Measurements from ENCODE around the gene SH3BGR.

SH3BGR gene

GRCh38 chr21:39456665-39457064, 4.9 kb downstream of the SH3BGR start:
- no peak for DNase-seq (ENCODE audit: low read depth in 2 of 2)

- DNase-seq (ENCODE audit: low read depth in 2 of 2) = no peak
Observed at GRCh38 chr21:39461419-39461818, 9.6 kb downstream of the SH3BGR start.

GRCh38 chr21:39463308-39463707, 11.5 kb downstream of the SH3BGR start:
- DNase-seq (ENCODE audit: low read depth in 2 of 2) = no peak

GRCh38 chr21:39466584-39466983, 14.8 kb downstream of the SH3BGR start:
- no peak for DNase-seq (ENCODE audit: low read depth in 2 of 2)

GRCh38 chr21:39467746-39468145, 16.0 kb downstream of the SH3BGR start:
- DNase-seq (ENCODE audit: low read depth in 2 of 2) = no peak

GRCh38 chr21:39468559-39468958, 16.8 kb downstream of the SH3BGR start:
- no peak for DNase-seq (ENCODE audit: low read depth in 2 of 2)

- no peak for DNase-seq (ENCODE audit: low read depth in 2 of 2)
Observed at GRCh38 chr21:39471598-39471997, 19.8 kb downstream of the SH3BGR start.

- DNase-seq (ENCODE audit: low read depth in 2 of 2) = no peak
Observed at GRCh38 chr21:39472786-39473185, 21.0 kb downstream of the SH3BGR start.

GRCh38 chr21:39474611-39475010, 22.8 kb downstream of the SH3BGR start:
- no peak for DNase-seq (ENCODE audit: low read depth in 2 of 2)

GRCh38 chr21:39479164-39479813, 27.5 kb downstream of the SH3BGR start:
- DNase-seq (ENCODE audit: low read depth in 2 of 2) = no peak

- no peak for DNase-seq (ENCODE audit: low read depth in 2 of 2)
Observed at GRCh38 chr21:39479814-39480182, 28.0 kb downstream of the SH3BGR start.

- no peak for DNase-seq (ENCODE audit: low read depth in 2 of 2)
Observed at GRCh38 chr21:39480271-39480670, 28.5 kb downstream of the SH3BGR start.

- no peak for DNase-seq (ENCODE audit: low read depth in 2 of 2)
Observed at GRCh38 chr21:39481886-39482285, 30.1 kb downstream of the SH3BGR start.

- no peak for DNase-seq (ENCODE audit: low read depth in 2 of 2)
Observed at GRCh38 chr21:39483917-39484316, 32.1 kb downstream of the SH3BGR start.

- no peak for DNase-seq (ENCODE audit: low read depth in 2 of 2)
Observed at GRCh38 chr21:39484711-39485276, 33.0 kb downstream of the SH3BGR start.

- no peak for DNase-seq (ENCODE audit: low read depth in 2 of 2)
Observed at GRCh38 chr21:39489380-39489924, 37.7 kb downstream of the SH3BGR start.

- DNase-seq (ENCODE audit: low read depth in 2 of 2) = no peak
Observed at GRCh38 chr21:39499156-39499555, 47.4 kb downstream of the SH3BGR start.

GRCh38 chr21:39502631-39503030, 50.9 kb downstream of the SH3BGR start:
- no peak for DNase-seq (ENCODE audit: low read depth in 2 of 2)

- no peak for DNase-seq (ENCODE audit: low read depth in 2 of 2)
Observed at GRCh38 chr21:39503123-39503762, 51.5 kb downstream of the SH3BGR start.

- no peak for DNase-seq (ENCODE audit: low read depth in 2 of 2)
Observed at GRCh38 chr21:39504230-39504629, 52.5 kb downstream of the SH3BGR start.

GRCh38 chr21:39510240-39510639, 58.5 kb downstream of the SH3BGR start:
- DNase-seq (ENCODE audit: low read depth in 2 of 2) = no peak

- no peak for DNase-seq (ENCODE audit: low read depth in 2 of 2)
Observed at GRCh38 chr21:39511102-39511501, 59.3 kb downstream of the SH3BGR start.

GRCh38 chr21:39513735-39514134, 62.0 kb downstream of the SH3BGR start:
- DNase-seq (ENCODE audit: low read depth in 2 of 2) = no peak
